SKM-1 treated with dmso at 0.1 percent for 144 hours (cell line): ENCODE measurements around the gene ERMN.
"Not testable (repeated sequence)": the region's sequence is repeated elsewhere in the genome, so short reads cannot be mapped to it uniquely, and the experiment has no call there.

Experiments used
- DNase-seq: peaks from one replicate; lab custom pipeline; 2025; ENCODE audit not compliant: unreplicated experiment; lab: John Stamatoyannopoulos, UW

The ERMN gene

DNA sequence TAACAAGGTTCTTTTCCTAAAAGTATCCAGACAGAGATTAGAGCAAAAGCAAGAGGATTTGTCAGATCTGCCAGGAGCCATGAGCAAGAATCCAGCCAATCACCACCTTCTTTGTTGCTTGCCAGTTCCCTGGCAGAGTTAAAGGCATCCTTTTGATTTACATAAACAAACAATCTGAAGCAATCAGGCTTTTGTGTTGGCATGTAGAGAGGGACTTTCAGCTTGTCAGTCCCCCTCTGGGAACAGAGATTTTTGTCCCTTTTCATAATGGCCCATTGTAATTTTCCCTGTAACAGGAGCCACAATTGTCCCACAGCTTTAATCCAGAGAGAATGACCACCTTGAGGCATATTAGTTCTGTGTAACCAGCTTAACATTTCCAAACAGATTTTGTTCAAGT, at the start of gene ERMN:
ERMN (minus strand) TSS at position 39 of the 400 bp plus-strand sequence. CDS start 182 bp downstream, outside the sequence.
- no peak for DNase-seq

DNA sequence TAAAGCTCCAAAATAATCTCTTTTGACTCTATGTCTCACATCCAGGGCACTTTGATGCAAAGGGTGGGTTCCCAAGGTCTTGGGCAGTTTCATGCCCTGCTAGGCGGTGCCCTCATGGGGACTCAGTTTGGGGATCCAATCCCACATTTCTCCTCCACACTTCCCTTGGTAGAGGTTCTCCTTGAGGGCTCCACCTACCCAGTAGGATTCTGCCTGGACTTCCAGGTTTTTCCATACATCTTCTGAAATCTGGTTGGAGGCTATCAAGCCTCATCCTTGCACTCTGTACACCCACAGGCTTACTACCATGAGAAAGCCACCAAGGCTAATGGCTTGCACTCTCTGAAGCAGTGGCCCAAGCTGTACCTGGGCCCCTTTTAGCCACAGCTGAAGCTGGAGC, 49.8 kb upstream of the ERMN start:
- no peak for DNase-seq

GRCh38 chr2:157368508-157368907, 42.9 kb upstream of the ERMN start:
- DNase-seq = not testable (repeated sequence)

DNA sequence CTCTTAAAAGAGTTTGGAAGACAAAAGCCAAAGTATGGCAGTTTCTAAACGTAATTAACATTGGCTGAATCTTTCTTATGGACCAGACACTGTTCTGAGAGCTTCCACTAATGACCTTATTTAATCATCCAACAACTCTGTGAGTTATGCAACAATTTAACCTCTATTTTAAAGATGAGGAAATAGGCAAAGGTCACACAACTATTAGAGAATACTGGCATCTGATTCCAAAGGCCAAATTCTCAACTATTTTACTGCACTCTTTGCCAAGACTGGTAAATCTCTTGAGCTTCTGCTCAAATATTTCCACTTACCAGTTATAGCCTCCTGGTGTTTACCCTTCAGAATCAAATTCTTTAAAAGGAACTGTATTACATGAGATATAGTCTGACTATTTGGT, 42.1 kb upstream of the ERMN start:
- DNase-seq = no peak

GRCh38 chr2:157364257-157364974, 38.8 kb upstream of the ERMN start:
- DNase-seq = peak; percentile 20

- no peak for DNase-seq
These were observed 38.0 kb upstream of the ERMN start for GRCh38 chr2:157363612-157364101.

DNA sequence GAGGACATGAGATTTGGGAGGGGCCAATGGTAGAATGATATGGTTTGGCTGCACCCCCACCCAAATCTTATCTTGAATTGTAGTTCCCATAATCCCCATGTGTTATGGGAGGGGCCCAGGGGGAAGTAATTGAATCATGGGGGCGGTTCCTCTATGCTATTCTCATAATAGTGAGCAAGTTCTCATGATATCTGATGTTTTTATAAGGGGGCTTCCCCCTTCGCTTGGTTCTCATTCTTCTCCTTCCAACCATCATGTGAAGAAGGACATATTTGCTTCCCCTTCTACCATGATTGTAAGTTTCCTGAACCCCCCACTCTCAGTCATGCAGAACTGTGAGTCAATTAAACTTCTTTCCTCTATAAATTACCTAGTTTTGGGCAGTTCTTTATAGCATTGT, 37.0 kb upstream of the ERMN start:
- no peak for DNase-seq

DNA sequence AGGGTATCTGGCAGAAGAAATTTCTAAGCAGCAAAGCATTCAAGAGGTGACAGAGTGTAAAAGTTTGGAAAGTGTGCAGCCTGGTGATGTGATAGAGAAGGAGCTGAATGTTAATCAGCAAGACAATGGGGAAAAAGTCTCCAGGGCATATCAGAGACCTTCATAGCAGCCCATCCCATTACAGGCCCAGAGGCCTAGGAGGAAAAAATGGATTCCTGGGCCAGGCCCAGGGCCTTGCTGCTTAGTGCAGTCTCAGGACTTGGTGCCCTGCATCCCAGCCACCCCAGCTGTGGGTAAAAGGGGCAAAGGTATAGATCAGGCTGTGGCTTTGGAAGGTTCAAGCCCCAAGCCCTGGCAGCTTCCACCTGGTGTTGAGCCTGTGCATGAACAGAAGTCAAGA, 35.9 kb upstream of the ERMN start:
- DNase-seq = no peak

GRCh38 chr2:157359628-157360027, 34.0 kb upstream of the ERMN start:
- DNase-seq = no peak

GRCh38 chr2:157355618-157356017, 30.0 kb upstream of the ERMN start:
- DNase-seq = no peak

GRCh38 chr2:157349949-157350515, 24.4 kb upstream of the ERMN start:
- no peak for DNase-seq

DNA sequence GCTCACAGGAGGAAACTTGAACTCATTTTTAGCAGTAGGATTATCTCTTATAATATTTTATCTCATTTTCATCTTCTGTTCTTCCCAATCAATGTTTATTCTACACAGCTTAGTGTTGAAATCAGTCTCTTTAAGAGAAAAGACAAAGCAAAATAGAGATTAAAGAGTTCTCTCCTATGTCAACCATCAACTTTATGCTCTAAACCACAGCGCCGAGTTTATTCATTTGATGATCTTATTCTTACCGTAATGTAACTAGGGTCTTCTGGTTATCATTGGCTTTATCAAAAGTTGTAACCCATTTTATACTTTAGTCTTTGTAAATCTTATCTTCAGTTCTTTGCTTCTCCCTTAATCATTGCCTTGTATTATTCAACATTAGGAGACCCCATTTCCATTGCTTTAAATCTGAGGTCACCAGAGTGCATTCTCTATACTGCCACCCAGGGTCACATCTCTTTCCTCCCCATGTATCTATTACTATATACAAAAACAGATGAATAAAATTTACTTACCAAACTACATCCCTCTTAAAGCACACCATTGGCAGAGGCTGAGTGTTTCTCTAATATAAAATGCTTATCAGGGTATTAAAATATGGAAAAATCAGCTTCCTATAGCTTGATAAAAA, 22.8 kb upstream of the ERMN start:
- DNase-seq = no peak

DNA sequence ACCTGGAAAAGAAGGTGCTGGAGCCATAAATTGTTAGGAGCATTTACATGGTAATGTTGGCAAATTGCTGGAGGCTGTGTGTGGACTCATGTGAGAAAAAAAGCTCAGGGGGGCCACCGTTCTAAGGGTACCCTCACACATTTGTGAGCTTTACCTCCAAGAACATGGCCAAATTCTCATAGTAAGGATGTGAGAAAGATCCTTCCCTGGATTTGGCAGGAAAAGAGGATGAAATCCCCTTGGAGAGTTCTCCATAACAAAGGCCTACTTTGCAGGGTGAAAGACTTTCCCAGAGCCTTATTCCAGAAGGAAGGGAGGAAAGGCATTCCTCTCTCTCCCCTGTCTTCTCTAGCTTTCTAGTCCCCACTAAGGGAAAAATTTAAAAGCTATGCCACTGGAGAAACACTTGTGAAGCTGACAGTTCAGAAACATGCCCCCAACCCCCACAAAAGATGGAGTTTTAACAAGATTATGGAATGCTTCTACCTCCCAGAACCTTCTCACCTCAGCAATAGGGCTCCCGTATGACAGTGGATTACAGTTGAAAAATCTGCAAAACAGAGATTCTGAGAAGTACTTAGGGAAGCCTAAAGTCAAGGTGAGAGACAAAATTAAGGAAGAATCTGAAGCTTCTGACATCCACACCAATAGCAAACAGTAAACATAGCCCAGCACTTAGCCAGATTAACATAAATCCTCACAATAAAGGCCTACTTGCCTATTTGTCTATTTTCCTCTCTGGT, 20.2 kb upstream of the ERMN start:
- DNase-seq = no peak

GRCh38 chr2:157341381-157341780, 15.8 kb upstream of the ERMN start:
- not testable (repeated sequence) for DNase-seq

- no peak for DNase-seq
These were observed 14.5 kb upstream of the ERMN start for GRCh38 chr2:157339965-157340655.

- no peak for DNase-seq
These were observed 12.4 kb upstream of the ERMN start for GRCh38 chr2:157337978-157338377.

DNA sequence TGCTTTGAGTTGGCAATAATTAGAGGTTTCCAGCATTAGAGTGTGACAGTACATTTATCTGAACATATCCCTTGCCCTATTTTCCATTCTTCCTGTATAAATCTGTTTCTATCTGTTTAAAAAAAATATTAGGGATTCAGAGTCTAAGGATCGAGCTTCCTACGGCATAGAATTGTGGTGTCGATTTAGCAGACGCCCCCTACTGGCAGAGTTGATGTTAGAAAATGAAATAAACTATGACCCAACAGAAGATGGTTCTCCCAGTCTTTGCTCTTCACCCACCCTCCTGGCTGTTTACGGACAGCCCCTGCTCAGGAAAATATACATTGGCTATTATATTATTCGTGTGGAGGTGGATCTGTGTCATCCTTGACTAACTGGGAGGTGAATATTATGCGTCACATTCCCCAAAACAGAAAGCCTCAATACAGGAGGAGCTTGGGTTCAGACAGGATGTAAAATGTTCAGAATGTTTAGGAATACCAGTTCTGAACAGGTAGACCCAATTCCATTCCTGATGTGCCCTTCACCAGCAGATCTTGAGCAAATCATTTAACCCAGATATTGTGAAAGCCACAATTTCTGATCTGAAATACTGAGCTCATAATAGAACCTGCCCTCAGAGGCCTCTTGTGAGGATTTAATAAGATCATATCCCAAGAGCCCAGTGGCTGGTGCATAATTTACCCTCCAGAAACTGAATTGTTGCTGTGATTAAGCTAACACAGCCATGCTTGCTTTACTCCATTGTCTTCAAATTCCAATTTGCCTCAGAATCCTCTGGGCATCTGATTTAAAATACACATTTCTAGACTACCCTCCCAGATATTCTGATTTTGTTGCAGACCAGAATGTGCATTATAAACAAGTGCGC, 10.8 kb upstream of the ERMN start:
- peak; percentile 45 for DNase-seq

- DNase-seq = no peak
These were observed 9.2 kb upstream of the ERMN start for GRCh38 chr2:157334797-157335196.

- no peak for DNase-seq
These were observed 8.7 kb upstream of the ERMN start for GRCh38 chr2:157334335-157334734.
